WTC11 (cell line): ENCODE measurements around the gene CYSTM1.

Source experiments
- TF ChIP-seq, protein P1 (sequence below): fragments of 200-600 bp; IDR thresholded peaks from 2 replicates; pipeline ENCODE4 v1.8.0; 2022; ENCODE audit warnings: antibody characterized with exemption
- TF ChIP-seq, protein P2 (sequence below): sonication (generic); formaldehyde crosslinking; IDR thresholded peaks from 2 replicates; pipeline ENCODE4 v1.8.1; 2022; ENCODE audit warnings: low read depth, missing genetic modification reagents, borderline replicate concordance

DNA sequence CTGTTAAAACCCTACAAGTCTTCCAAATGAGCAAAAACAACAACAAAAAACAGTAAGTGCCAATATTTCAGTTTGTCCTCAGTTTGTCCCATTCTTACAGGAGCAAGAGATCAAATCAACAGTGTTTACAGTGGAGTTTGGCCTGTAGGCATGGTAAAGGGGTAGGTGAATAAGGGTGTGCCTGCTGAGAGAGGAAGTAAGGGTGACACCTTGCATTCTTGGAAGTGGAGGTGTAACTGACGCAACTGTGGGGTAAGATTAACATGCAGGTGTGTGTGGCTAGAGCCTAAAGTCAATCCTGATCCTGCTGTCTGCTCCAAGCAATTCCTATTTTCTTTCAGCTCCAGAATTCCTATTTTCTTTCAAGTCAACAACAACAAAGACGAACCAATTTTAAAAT is 84.5 kb downstream of the CYSTM1 start:
- TF ChIP-seq, protein P1, sequence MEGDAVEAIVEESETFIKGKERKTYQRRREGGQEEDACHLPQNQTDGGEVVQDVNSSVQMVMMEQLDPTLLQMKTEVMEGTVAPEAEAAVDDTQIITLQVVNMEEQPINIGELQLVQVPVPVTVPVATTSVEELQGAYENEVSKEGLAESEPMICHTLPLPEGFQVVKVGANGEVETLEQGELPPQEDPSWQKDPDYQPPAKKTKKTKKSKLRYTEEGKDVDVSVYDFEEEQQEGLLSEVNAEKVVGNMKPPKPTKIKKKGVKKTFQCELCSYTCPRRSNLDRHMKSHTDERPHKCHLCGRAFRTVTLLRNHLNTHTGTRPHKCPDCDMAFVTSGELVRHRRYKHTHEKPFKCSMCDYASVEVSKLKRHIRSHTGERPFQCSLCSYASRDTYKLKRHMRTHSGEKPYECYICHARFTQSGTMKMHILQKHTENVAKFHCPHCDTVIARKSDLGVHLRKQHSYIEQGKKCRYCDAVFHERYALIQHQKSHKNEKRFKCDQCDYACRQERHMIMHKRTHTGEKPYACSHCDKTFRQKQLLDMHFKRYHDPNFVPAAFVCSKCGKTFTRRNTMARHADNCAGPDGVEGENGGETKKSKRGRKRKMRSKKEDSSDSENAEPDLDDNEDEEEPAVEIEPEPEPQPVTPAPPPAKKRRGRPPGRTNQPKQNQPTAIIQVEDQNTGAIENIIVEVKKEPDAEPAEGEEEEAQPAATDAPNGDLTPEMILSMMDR, result no peak
- TF ChIP-seq, protein P2, sequence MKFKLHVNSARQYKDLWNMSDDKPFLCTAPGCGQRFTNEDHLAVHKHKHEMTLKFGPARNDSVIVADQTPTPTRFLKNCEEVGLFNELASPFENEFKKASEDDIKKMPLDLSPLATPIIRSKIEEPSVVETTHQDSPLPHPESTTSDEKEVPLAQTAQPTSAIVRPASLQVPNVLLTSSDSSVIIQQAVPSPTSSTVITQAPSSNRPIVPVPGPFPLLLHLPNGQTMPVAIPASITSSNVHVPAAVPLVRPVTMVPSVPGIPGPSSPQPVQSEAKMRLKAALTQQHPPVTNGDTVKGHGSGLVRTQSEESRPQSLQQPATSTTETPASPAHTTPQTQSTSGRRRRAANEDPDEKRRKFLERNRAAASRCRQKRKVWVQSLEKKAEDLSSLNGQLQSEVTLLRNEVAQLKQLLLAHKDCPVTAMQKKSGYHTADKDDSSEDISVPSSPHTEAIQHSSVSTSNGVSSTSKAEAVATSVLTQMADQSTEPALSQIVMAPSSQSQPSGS (CRISPR knock-in tag), result no peak
